NCI-H446 treated with DMSO at 0.1 percent for 48 hours (cell line): ENCODE results near the gene TMEM139.
A peak's percentile ranks its signal among the peaks of the same experiment; 100 is the strongest.

ENCODE experiments used
- DNase-seq: peaks from one replicate; lab custom pipeline; 2025; lab: John Stamatoyannopoulos, UW

TMEM139 gene

GRCh38 chr7:143284591-143285469 is at the start of gene TMEM139:
TSS of gene TMEM139 (plus strand) at chr7:143284958. CDS start at chr7:143285958, 1,000 bp downstream.
- DNase-seq: no peak

- no peak for DNase-seq
Observed at GRCh38 chr7:143235561-143235960, 49.2 kb upstream of the TMEM139 start.

GRCh38 chr7:143236408-143236990 is 48.3 kb upstream of the TMEM139 start:
- DNase-seq: no peak

- no peak for DNase-seq
Observed at GRCh38 chr7:143237366-143237765, 47.4 kb upstream of the TMEM139 start.

- no peak for DNase-seq
Observed at GRCh38 chr7:143238289-143238980, 46.3 kb upstream of the TMEM139 start.

- DNase-seq: no peak
Observed at GRCh38 chr7:143239813-143240212, 44.9 kb upstream of the TMEM139 start.

- DNase-seq: peak; percentile 44
Observed at GRCh38 chr7:143240291-143241168, 44.2 kb upstream of the TMEM139 start.

GRCh38 chr7:143242306-143242705 is 42.5 kb upstream of the TMEM139 start:
- no peak for DNase-seq

- no peak for DNase-seq
Observed at GRCh38 chr7:143243111-143243510, 41.6 kb upstream of the TMEM139 start.

GRCh38 chr7:143243614-143244013 is 41.1 kb upstream of the TMEM139 start:
- DNase-seq: no peak

- DNase-seq: no peak
Observed at GRCh38 chr7:143244321-143244720, 40.4 kb upstream of the TMEM139 start.

GRCh38 chr7:143245123-143245522 is 39.6 kb upstream of the TMEM139 start:
- no peak for DNase-seq

GRCh38 chr7:143247372-143247771 is 37.4 kb upstream of the TMEM139 start:
- no peak for DNase-seq

- no peak for DNase-seq
Observed at GRCh38 chr7:143248761-143249354, 35.9 kb upstream of the TMEM139 start.

- no peak for DNase-seq
Observed at GRCh38 chr7:143250199-143250598, 34.6 kb upstream of the TMEM139 start.

- no peak for DNase-seq
Observed at GRCh38 chr7:143250822-143251221, 33.9 kb upstream of the TMEM139 start.

- DNase-seq: no peak
Observed at GRCh38 chr7:143252006-143252405, 32.8 kb upstream of the TMEM139 start.

- no peak for DNase-seq
Observed at GRCh38 chr7:143255564-143255963, 29.2 kb upstream of the TMEM139 start.

- DNase-seq: no peak
Observed at GRCh38 chr7:143256325-143256724, 28.4 kb upstream of the TMEM139 start.

GRCh38 chr7:143256932-143257331 is 27.8 kb upstream of the TMEM139 start:
- no peak for DNase-seq

GRCh38 chr7:143257501-143257900 is 27.3 kb upstream of the TMEM139 start:
- no peak for DNase-seq
